Lower leg skin (tissue), 3 donors: ENCODE measurements around the gene ZMYND8.

ENCODE experiments used
- CTCF ChIP-seq, 3 donors: fragments of 450-650 bp; IDR thresholded peaks; one replicate each; pipeline ENCODE4 v1.5.1; 2016; ENCODE audit warnings: antibody characterized with exemption in 3 of 3, mild to moderate bottlenecking in 3 of 3, moderate library complexity in 2 of 3
- POLR2A ChIP-seq, 2 donors: fragments of 450-650 bp; IDR thresholded peaks; one replicate each; pipeline ENCODE4 v1.6.1; 2016 to 2017; ENCODE audit warnings: antibody characterized with exemption in 2 of 2, mild to moderate bottlenecking in 1 of 2, moderate library complexity in 1 of 2

- TF ChIP-seq POLR2A (IDR thresholded peaks at IDR 0.05) = no peak
- TF ChIP-seq CTCF (IDR thresholded peaks at IDR 0.05) = peak in 1 of 3 donors; percentile 68
These were observed 120.5 kb downstream of the ZMYND8 start for GRCh38 chr20:47235853-47236638.
